CD4-positive, alpha-beta T cell treated with Interleukin-15 for 4 hours (primary cell): ENCODE results near the gene NMU.
"Not testable (repeated sequence)": the region's sequence is repeated elsewhere in the genome, so short reads cannot be mapped to it uniquely, and the experiment has no call there.

Experiments used
- DNase-seq: peaks from one replicate; pipeline ENCODE4 v3.0.0-alpha.2; 2020; ENCODE audit warnings: low spot score

NMU gene

DNA sequence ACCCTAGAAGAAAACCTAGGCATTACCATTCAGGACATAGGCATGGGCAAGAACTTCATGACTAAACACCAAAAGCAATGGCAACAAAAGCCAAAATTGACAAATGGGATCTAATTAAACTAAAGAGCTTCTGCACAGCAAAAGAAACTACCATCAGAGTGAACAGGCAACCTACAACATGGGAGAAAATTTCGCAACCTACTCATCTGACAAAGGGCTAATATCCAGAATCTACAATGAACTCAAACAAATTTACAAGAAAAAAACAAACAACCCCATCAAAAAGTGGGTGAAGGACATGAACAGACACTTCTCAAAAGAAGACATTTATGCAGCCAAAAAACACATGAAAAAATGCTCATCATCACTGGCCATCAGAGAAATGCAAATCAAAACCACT, 12.0 kb downstream of the NMU start:
- DNase-seq, result not testable (repeated sequence)

DNA sequence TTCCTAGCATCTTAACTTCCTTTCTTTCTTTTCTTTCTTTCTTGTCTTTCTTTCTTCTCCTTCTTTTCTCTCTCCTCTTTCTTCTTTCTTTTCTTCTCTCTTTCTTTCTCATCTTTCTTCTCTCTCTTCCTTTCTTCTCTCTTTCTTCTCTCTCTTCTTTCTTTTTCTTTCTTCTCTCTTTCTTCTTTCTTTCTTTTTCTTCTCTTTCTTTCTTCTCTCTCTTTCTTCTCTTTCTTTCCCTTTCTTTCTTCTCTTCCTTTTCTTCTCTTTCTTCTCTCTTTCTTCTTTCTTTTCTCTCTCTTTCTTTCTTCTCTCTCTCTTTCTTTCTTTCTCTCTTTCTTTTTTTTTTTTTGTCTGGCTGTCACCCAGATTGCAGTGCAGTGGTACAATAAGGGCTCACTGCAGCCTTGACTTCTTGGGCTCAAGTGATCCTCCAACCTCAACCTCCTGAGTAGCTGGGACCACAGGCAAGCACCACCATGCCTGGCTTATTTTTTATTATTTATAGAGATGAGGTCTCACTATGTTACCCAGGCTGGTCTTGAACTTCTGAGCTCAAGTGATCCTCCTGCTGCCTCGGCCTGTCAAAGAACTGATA, 17.5 kb downstream of the NMU start:
- DNase-seq, result no peak

DNA sequence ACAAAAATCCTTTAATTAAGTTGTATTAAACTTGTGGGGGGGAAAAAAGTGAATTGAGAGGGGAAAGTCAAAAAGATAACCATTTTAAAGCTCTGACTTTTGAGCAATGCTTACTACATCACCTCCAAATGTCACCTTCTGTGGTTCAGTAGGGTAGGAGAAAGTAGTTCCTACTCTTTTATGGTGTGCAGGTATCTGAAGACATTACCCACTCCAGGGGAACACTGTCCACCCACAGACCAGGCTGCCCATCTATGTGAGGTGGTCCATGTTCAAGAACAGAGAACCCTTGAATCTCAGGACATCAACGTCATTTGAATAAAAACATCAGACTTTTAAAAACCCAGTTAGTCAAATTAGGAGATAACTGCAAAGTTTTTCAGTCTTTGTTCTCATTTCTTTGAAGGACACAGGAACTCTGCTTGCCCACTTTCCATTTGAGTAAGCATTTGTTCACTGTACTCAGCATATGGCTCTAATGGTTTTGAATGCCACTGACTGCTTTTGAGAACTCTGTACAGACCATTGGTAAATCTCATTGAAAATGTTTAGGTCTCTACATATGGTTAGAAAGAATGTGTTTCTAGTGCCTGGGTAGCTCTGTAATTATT, 18.4 kb downstream of the NMU start:
- no peak for DNase-seq

DNA sequence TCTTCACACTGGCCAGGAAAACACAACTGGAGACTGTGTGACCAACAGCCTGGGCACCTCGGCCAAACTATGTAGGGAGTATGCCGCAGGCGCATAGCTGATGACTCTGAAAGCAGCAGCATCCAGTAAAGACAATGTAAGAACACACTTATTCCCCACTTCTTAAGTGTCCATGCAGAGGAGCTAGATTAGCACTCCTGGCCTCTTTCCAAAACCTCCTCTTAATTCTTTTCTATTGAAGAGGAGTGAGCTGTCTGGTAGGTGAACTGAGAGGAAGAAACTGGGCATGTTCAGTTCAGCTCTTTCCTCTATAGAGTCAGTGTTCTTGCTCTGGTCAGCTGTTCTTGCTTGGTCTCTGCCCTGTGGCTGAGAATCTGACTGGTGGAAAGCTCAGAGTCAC, 21.1 kb downstream of the NMU start:
- DNase-seq, result no peak

DNA sequence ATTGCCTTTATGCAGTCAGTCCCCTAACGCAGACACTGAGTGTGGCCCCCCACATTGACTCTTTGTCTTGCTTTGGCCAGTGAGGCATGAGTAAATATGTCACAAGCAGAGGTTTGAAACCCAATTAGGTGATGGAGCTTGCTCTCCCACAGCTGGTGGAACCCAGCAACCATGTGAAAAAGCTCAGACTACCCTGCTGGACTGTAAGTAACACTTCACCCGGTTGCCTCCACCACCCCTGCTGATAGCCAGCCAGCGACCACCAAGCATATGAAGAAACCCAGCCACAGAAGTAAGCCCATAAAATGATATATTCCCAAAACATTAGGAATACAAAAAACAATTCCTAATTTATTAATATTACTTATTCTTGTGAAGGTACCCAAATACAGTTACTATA, 22.5 kb downstream of the NMU start:
- DNase-seq, result no peak

DNA sequence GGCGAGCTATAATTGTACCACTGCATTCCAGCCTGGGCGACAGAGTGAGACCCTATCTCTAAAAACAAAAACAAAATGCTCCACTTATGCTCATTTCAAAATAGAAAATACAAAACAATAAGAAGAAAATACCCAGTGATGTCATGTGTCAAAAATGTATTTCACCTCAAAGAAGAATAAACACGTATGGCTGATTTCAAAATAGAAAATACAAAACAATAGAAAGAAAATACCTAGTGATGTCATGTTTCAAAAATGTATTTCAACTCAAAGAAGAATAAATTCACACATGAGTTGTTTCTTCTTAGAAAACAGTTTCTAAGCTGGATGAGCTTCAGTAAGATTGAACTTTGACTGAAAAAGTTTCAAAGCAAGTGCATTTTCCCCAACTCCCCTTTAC, 23.8 kb downstream of the NMU start:
- DNase-seq, result no peak

DNA sequence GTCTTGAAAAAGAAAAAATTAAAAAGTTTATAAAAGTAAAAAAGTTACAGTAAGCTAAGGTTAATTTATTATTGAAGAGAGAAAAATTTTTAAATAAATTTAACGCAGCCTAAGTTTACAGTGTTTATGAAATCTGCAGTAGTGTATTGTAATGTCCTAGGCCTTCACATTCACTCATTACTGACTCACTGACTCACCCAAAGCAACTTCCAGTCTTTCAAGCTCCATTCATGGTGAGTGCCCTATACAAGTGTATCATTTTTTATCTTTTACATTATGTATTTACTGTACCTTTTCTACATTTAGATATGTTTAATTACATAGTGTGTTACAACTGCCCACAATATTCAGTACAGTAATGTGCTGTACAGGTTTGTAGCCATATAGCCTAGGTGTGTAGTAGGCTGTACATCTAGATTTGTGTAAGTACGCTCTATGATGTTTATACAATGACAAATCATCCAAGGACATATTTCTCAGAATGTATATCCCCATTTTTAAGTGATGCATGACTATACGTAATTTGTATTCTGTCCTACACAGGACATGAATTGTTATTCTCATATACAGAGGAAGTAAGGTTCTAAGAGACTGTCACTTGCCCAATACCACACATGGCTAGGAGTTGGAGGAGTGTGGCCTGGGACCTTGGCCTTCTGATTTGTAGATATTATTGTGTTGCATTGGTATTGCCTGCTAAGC, 24.6 kb downstream of the NMU start:
- no peak for DNase-seq

DNA sequence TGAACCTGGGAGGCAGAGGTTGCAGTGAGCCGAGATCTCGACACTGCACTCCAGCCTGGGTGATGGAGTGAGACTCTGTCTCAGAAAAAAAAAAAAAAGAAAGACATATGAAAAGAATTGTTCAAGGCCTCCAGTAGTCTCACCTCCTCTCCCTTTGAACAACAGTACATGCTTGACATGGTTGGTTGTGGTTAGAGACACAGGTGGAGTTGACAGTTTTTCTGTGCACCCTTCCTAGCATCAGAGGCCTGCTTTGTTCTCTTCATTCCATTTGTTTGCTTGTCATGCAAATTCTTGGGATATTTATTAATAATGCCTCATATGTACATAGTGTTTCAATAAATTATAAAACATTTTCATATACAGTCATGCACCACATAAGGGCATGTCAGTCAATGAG, 25.7 kb downstream of the NMU start:
- DNase-seq, result no peak

DNA sequence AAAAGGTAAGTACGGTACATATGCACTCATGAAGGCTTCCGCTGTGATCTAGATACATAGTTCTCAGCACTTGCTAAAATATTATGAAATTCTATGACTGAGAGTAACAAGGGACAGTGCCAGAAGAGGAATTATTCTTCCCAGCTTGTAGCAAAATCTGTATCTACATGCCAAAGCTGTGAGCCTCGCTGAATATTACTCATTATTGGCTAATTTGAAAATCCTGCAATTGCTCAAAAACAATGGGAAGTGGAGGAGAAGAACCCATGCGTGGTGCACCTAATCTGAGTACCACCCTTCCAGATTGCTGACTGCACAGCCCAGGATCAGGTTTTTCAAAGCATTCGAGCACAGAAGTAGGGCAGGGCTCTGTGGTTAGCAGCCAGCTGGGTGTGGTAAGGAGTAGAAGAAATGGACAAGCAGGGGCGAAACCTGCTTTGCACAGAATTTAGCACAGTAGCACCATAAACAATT, 26.7 kb downstream of the NMU start:
- DNase-seq, result no peak

DNA sequence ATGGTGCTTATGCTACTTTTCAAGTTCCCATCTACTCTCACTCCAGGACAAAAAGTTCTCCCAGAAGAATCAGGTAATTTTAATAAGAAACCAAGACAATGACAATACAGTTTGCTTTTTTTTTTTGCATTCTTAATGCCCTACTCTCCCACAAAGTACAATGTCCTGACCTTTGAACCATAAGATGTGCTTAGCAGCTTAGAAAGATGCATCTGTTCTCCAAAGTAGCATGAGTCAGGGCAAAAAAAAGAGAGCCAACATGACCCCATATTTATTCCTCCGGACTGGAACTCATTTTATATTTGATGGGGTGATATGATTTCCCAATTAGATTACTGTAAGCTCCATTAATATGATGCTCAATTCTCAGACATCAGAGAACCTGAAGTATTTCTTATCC, 27.5 kb downstream of the NMU start:
- DNase-seq, result no peak

DNA sequence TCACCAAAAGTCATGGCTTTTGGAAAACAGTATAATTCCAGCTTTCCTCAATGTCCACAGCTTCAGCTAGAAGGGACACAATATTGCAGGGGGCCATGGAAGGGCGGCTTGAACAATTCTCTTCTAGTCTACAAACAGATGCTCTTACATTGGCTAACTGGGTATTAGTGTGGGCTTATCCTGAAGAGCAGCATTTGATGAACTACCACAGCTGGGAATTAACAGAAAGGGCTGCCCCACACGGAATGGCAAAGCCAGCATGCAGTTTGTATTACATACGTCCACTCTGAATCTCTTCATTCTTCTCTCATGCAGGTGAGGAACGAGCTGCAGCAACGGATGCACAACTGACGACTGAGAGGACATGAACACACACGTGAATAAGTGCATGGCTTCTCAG, 31.1 kb downstream of the NMU start:
- DNase-seq, result no peak

DNA sequence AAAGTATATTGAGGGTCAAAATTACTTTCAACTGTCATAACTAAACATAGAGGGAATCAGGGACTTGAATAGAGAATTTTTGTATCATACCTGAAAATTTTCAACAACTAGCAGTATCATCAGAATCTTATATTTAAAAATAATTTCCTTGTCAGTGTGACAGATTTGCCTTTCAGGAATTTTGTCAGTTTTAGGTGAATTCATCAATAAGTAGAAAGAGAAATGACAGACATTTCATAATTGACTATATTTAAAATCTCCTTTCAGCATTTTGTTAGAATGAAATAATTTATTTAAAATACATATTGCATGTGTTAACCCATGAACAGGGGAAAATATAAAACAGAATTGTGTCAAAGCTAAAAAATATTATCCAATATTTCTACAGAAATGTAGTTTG, 35.5 kb downstream of the NMU start:
- no peak for DNase-seq

DNA sequence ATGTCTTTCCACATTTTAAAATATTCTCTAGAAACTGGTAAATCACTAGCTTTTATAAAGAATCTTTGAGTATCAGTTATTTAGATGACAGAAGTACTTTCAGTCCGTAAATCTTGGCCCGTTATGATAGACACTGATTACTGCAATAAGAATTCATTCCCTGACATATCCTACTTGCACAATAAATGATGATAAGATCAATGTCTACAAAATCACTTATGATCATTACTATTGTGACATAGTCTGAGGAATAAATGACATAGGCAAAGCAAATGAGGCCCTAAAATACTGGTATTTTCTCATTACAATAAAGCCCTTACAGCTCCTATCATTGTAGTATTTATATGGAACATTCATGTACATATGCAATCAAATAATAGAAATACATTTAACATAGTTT, 37.5 kb downstream of the NMU start:
- DNase-seq, result no peak

DNA sequence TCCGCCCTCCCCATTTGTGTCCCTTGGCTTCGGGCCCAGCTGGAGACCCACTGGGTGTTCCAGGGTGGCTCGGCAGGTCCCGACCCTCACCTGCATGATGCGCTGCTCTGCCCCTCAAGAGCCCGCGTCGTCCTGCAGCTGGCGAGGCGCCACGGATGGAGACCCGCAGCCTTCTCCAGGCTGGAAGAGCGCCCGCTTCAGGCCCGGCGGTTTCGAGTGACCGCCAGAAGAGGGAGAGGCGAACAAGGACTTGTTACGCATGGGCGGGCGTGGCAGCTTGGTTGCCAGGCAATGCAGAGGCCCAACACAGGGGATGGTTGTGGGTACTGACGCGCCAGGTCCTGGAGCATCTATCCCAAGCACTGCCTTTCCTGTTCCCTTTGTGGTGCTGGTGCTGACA, 44.1 kb downstream of the NMU start, which contains the start of gene PDCL2:
Gene PDCL2 (minus strand): TSS at position 232 of the 400 bp plus-strand sequence. CDS start 136 bp downstream, at position 96.
- no peak for DNase-seq

DNA sequence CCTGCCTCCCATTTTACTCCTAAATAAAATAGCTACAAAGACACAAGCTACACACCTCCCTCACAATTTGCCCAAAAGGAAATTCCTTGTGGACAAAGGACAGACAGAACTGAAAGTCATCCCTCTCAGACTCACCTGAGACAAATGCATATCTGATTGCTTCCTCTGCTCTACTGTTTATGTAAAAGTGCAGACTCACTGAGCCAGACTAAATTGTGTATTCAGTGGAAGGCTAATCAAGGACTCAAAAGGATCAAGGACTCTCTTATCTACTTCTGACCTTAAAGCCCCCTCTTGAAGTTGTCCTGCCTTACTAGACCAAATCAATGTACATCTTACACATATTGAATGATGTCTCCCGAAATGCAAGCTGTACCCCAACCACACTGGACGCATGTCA, 47.9 kb downstream of the NMU start:
- no peak for DNase-seq

DNA sequence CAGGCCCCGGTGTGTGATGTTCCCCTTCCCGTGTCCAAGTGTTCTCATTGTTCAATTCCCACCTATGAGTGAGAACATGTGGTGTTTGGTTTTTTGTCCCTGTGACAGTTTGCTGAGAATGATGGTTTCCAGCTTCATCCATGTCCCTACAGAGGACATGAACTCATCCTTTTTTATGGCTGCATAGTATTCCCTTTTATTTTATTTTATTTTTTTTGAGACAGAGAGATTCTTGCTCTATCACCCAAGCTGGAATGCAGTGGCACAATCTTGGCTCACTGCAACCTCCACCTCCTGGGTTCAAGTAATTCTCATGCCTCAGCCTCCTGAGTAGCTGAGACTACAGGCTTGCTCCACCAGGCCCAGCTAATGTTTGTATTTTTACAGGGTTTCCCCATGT, 53.3 kb downstream of the NMU start:
- DNase-seq, result not testable (repeated sequence)

DNA sequence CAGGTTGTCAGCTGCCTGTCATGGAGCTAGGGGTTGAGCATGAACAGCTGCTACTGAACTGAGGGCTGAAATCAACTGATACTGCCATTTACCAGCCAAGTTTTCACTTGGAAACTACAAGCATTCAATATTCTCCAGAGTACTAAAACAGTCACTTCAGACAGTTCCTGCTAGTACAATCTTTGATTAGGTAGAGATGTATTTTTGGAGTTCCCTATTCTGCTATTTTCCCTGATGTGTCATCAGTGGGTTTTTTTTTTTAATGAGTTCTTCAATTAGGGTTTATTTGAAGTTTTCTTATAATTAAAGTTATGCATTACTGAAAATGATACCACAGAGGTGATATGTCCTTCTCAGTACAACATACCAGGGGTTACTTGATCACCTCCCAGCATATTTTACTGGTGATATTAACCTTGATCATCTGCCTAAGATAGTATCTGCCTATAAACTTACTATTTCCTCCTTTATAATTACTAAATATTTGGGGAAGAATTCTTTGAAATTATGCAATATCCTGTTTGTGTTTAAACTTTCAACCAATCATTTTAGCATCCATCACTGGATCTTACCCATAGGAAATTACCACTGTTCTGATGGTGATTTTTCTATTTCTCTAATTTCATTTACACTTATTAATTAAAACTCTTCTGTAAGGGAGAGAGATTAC, 57.6 kb downstream of the NMU start:
- DNase-seq, result no peak

DNA sequence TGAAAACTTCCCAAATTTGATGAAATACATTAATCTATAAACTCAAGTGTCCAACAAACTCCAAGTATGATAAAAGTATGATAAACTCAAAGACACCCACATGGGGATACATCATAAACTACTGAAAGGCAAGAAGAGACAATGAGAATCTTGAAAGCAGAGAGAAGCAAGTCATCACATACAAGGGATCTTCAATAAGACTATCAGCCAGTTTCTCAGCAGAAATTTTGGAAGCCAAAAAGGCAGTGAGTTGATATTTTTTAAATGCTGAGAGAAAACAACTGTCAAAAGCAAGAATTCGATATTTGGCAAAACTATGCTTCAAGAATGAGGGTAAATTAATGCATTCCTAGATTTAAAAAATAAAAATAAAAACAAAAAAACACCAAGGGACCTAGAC, 60.6 kb downstream of the NMU start:
- DNase-seq, result no peak

DNA sequence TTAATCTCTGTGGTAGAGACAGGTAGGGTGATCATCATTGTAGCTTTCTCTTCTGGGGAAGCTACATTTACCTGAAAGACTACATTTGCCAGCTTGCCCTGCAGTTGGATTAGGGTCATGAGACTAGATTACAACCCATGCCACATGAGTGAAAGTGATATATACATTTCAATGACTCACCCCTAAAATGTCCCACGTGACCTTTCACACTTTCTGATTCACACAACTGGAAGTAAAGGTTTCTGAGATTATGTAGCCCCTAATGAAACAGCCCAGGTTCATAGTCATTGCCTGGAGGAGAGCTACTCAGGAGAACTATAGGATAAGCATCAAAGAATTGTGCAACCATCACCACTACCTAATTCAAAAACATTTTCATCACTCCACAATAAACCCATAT, 61.8 kb downstream of the NMU start:
- DNase-seq, result no peak

DNA sequence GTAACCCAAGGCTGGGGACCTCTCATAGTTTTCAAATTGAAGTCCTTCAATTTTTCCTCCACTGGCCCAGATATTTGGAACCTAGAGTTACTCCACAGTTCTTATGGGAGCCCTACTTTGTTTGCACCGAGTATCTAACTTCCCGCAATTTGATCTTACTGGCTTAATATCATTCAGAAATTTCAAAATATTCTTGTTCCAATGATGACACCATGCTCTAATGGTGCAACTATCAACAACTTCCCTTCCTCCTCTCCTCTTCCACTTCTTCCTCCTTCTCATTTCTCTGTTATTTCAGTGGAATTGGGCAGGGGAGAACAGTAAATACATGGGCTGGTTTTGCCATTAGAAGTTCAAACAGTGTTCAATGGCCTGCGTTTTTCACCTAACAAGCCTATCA, 64.3 kb downstream of the NMU start:
- no peak for DNase-seq

DNA sequence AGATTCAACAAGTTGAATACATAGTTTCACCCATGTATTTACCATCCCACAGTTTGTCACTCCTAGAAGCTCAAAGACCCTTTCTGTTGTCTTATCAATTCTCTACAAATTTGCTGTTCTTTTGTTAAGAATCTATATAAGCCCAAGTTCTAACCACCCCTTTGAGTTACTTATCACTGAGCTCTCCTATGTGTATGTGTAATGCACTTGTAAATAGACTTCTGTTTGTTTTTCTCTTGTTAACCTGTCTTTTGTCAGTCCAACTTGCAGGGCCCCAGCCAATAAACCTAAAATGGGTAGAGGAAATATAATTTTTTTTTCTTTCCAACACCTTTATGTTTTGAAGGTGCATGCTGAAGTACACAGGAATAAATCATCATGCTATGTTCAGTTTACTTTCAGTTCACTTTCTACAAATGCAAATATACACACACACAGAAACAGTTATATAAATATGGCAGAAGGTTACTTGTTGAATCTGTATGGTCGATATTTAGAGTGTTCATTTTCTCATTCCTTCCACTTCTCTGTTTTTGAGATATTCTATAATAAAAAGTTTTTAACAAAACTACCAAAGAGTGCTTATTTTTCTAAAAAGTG, 67.1 kb downstream of the NMU start:
- no peak for DNase-seq

DNA sequence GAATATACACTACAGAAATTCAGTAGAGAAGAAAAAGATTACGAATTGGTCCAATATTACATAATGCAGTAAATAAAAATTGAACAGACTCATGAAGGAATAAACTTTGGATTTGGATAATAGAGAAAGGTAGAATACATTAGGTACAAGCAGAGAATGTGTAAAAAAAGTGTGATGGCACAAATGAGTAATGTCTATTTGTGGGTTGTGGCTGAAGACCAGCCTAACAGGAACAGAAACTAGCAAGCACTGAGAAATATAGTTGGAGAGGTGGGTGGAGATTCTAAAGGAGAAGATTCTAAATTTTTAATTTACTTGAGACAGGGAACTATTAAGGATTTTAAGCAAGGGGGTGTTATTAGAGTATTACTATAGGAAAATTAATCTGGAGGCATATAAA, 74.2 kb downstream of the NMU start:
- DNase-seq, result no peak

DNA sequence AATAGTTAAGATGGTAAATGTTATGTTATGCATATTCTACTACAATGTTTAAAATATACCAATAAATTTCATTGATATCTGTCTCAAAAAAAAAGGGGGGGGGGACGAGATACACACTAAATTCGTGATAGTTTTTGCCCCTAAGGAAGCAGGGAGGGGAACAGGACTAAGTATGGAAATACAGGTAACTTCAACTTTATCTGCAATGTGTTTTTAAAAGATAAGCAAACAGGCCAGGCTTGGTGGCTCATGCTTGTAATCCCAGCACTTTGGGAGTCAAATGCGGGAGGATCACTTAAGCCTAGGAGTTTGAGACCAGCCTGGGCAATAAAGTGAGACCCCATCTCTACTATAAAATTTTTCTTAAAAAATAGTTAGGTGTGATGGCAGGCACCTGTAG, 76.0 kb downstream of the NMU start:
- no peak for DNase-seq
